Measurements from ENCODE around the gene TCF12.

Gene TCF12

GRCh38 chr15:57283774-57284503 is 365.5 kb downstream of the TCF12 start:
- Histone ChIP-seq H3K27ac (ENCODE audit: insufficient read depth, low read depth, low read length, poor library complexity, severe bottlenecking) (no peak overlapping the region), H3K36me3 (ENCODE audit: control insufficient read depth, insufficient read depth, low read length) (peaks cover 37% of the 10 kb centered on the region), H3K4me1 (ENCODE audit: control insufficient read depth, insufficient read depth, low read length) (peaks cover 5% of the 10 kb centered on the region), H3K4me3 (ENCODE audit: insufficient read depth, low read depth, low read length) (no peak overlapping the region), H3K27me3 (ENCODE audit: control insufficient read depth, insufficient read depth, low read length, poor library complexity, severe bottlenecking) (no peaks in the 10 kb centered on the region), H3K9me3 (ENCODE audit: control insufficient read depth, low read length) (no peaks in the 10 kb centered on the region)
- 91% methylated on average over 12 to 14 of the region's 14 CpGs for WGBS, 2 experiments

GRCh38 chr15:57284535-57284934 is 366.1 kb downstream of the TCF12 start:
- Histone ChIP-seq H3K9me3 (ENCODE audit: control insufficient read depth, low read length) (no peaks in the 10 kb centered on the region), H3K4me3 (ENCODE audit: insufficient read depth, low read depth, low read length) (no peak overlapping the region), H3K27ac (ENCODE audit: insufficient read depth, low read depth, low read length, poor library complexity, severe bottlenecking) (no peak overlapping the region), H3K4me1 (ENCODE audit: control insufficient read depth, insufficient read depth, low read length) (peaks cover 5% of the 10 kb centered on the region), H3K27me3 (ENCODE audit: control insufficient read depth, insufficient read depth, low read length, poor library complexity, severe bottlenecking) (no peaks in the 10 kb centered on the region), H3K36me3 (ENCODE audit: control insufficient read depth, insufficient read depth, low read length) (peaks cover 35% of the 10 kb centered on the region)
- WGBS, 2 experiments = 96% methylated on average over 3 of the region's 3 CpGs

GRCh38 chr15:57285386-57285785 is 366.9 kb downstream of the TCF12 start:
- no peaks in the 10 kb centered on the region for H3K9me3 ChIP-seq (ENCODE audit: control insufficient read depth, low read length)
- no peaks in the 10 kb centered on the region for H3K27me3 ChIP-seq (ENCODE audit: control insufficient read depth, insufficient read depth, low read length, poor library complexity, severe bottlenecking)
- WGBS, 2 experiments = 91 to 94% methylated on average over 3 of the region's 3 CpGs
- no peak overlapping the region for H3K27ac ChIP-seq (ENCODE audit: insufficient read depth, low read depth, low read length, poor library complexity, severe bottlenecking)
- H3K4me1 ChIP-seq (ENCODE audit: control insufficient read depth, insufficient read depth, low read length) = peaks cover 5% of the 10 kb centered on the region
- H3K36me3 ChIP-seq (ENCODE audit: control insufficient read depth, insufficient read depth, low read length) = peaks cover 33% of the 10 kb centered on the region
- H3K4me3 ChIP-seq (ENCODE audit: insufficient read depth, low read depth, low read length) = no peak overlapping the region

- peaks cover 27% of the 10 kb centered on the region for H3K36me3 ChIP-seq (ENCODE audit: control insufficient read depth, insufficient read depth, low read length)
- H3K27ac ChIP-seq (ENCODE audit: insufficient read depth, low read depth, low read length, poor library complexity, severe bottlenecking) = peak overlapping the region; percentile 36
- H3K27me3 ChIP-seq (ENCODE audit: control insufficient read depth, insufficient read depth, low read length, poor library complexity, severe bottlenecking) = no peaks in the 10 kb centered on the region
- WGBS, 2 experiments = 76 to 84% methylated on average over 5 to 6 of the region's 7 CpGs
- no peak overlapping the region for H3K4me3 ChIP-seq (ENCODE audit: insufficient read depth, low read depth, low read length)
- H3K4me1 ChIP-seq (ENCODE audit: control insufficient read depth, insufficient read depth, low read length) = peaks cover 5% of the 10 kb centered on the region
- H3K9me3 ChIP-seq (ENCODE audit: control insufficient read depth, low read length) = no peaks in the 10 kb centered on the region
Observed at GRCh38 chr15:57286446-57287122, 368.1 kb downstream of the TCF12 start.

- 100% methylated on average over 1 to 2 of the region's 2 CpGs for WGBS, 2 experiments
- H3K36me3 ChIP-seq (ENCODE audit: control insufficient read depth, insufficient read depth, low read length) = peaks cover 27% of the 10 kb centered on the region
- H3K27ac ChIP-seq (ENCODE audit: insufficient read depth, low read depth, low read length, poor library complexity, severe bottlenecking) = peak overlapping the region; percentile 36
- H3K4me3 ChIP-seq (ENCODE audit: insufficient read depth, low read depth, low read length) = no peak overlapping the region
- H3K27me3 ChIP-seq (ENCODE audit: control insufficient read depth, insufficient read depth, low read length, poor library complexity, severe bottlenecking) = no peaks in the 10 kb centered on the region
- H3K9me3 ChIP-seq (ENCODE audit: control insufficient read depth, low read length) = no peaks in the 10 kb centered on the region
- H3K4me1 ChIP-seq (ENCODE audit: control insufficient read depth, insufficient read depth, low read length) = peaks cover 5% of the 10 kb centered on the region
Observed at GRCh38 chr15:57287123-57287521, 368.7 kb downstream of the TCF12 start.

GRCh38 chr15:57288926-57289580 is 370.6 kb downstream of the TCF12 start:
- Histone ChIP-seq H3K9me3 (ENCODE audit: control insufficient read depth, low read length) (no peaks in the 10 kb centered on the region), H3K27ac (ENCODE audit: insufficient read depth, low read depth, low read length, poor library complexity, severe bottlenecking) (no peak overlapping the region), H3K36me3 (ENCODE audit: control insufficient read depth, insufficient read depth, low read length) (peaks cover 13% of the 10 kb centered on the region), H3K27me3 (ENCODE audit: control insufficient read depth, insufficient read depth, low read length, poor library complexity, severe bottlenecking) (no peaks in the 10 kb centered on the region), H3K4me1 (ENCODE audit: control insufficient read depth, insufficient read depth, low read length) (peaks cover 5% of the 10 kb centered on the region), H3K4me3 (ENCODE audit: insufficient read depth, low read depth, low read length) (no peak overlapping the region)
- WGBS, 2 experiments = 94 to 100% methylated on average over 4 of the region's 5 CpGs

- H3K9me3 ChIP-seq (ENCODE audit: control insufficient read depth, low read length) = no peaks in the 10 kb centered on the region
- H3K4me3 ChIP-seq (ENCODE audit: insufficient read depth, low read depth, low read length) = no peak overlapping the region
- no peaks in the 10 kb centered on the region for H3K27me3 ChIP-seq (ENCODE audit: control insufficient read depth, insufficient read depth, low read length, poor library complexity, severe bottlenecking)
- WGBS, 2 experiments = 93 to 95% methylated on average over 2 of the region's 2 CpGs
- H3K27ac ChIP-seq (ENCODE audit: insufficient read depth, low read depth, low read length, poor library complexity, severe bottlenecking) = no peak overlapping the region
- peaks cover 5% of the 10 kb centered on the region for H3K4me1 ChIP-seq (ENCODE audit: control insufficient read depth, insufficient read depth, low read length)
- H3K36me3 ChIP-seq (ENCODE audit: control insufficient read depth, insufficient read depth, low read length) = peaks cover 9% of the 10 kb centered on the region
Observed at GRCh38 chr15:57290187-57290586, 371.7 kb downstream of the TCF12 start.

GRCh38 chr15:57290826-57291225 is 372.4 kb downstream of the TCF12 start:
- Histone ChIP-seq H3K4me1 (ENCODE audit: control insufficient read depth, insufficient read depth, low read length) (peaks cover 5% of the 10 kb centered on the region), H3K27ac (ENCODE audit: insufficient read depth, low read depth, low read length, poor library complexity, severe bottlenecking) (no peak overlapping the region), H3K27me3 (ENCODE audit: control insufficient read depth, insufficient read depth, low read length, poor library complexity, severe bottlenecking) (no peaks in the 10 kb centered on the region), H3K9me3 (ENCODE audit: control insufficient read depth, low read length) (no peaks in the 10 kb centered on the region), H3K4me3 (ENCODE audit: insufficient read depth, low read depth, low read length) (no peak overlapping the region), H3K36me3 (ENCODE audit: control insufficient read depth, insufficient read depth, low read length) (peaks cover 9% of the 10 kb centered on the region)
- 90 to 96% methylated on average over 4 of the region's 4 CpGs for WGBS, 2 experiments

- Histone ChIP-seq H3K27ac (ENCODE audit: insufficient read depth, low read depth, low read length, poor library complexity, severe bottlenecking) (no peak overlapping the region), H3K27me3 (ENCODE audit: control insufficient read depth, insufficient read depth, low read length, poor library complexity, severe bottlenecking) (no peaks in the 10 kb centered on the region), H3K4me1 (ENCODE audit: control insufficient read depth, insufficient read depth, low read length) (peaks cover 6% of the 10 kb centered on the region), H3K36me3 (ENCODE audit: control insufficient read depth, insufficient read depth, low read length) (no peaks in the 10 kb centered on the region), H3K9me3 (ENCODE audit: control insufficient read depth, low read length) (no peaks in the 10 kb centered on the region), H3K4me3 (ENCODE audit: insufficient read depth, low read depth, low read length) (no peak overlapping the region)
- WGBS, 2 experiments = 83 to 86% methylated on average over 9 of the region's 9 CpGs
Observed at GRCh38 chr15:57296473-57297162, 378.2 kb downstream of the TCF12 start.

GRCh38 chr15:57297163-57297593 is 378.7 kb downstream of the TCF12 start:
- Histone ChIP-seq H3K4me3 (ENCODE audit: insufficient read depth, low read depth, low read length) (no peak overlapping the region), H3K4me1 (ENCODE audit: control insufficient read depth, insufficient read depth, low read length) (peaks cover 6% of the 10 kb centered on the region), H3K36me3 (ENCODE audit: control insufficient read depth, insufficient read depth, low read length) (no peaks in the 10 kb centered on the region), H3K9me3 (ENCODE audit: control insufficient read depth, low read length) (no peaks in the 10 kb centered on the region), H3K27me3 (ENCODE audit: control insufficient read depth, insufficient read depth, low read length, poor library complexity, severe bottlenecking) (no peaks in the 10 kb centered on the region), H3K27ac (ENCODE audit: insufficient read depth, low read depth, low read length, poor library complexity, severe bottlenecking) (no peak overlapping the region)
- WGBS, 2 experiments = 96 to 97% methylated on average over 3 of the region's 3 CpGs
